WTC11 (cell line): ENCODE measurements around the gene ANXA6. TPM values are rescaled to one million over a fixed set of nuclear protein-coding genes. Genes with fewer than 3 reads are reported as not detected.

Experiments used
- ATAC-seq: fragments of 200-7000 bp; cut with Tn5 transposase; 2 replicates; pipeline ENCODE4 v1.10.0; 2021; ENCODE audit warnings: mild to moderate bottlenecking, moderate library complexity
- CTCF ChIA-PET: fragments of 300-600 bp; sonication (Branson Sonifier 250); formaldehyde crosslinking; loops from one replicate; lab custom pipeline; 2021; ENCODE audit warnings: antibody characterized with exemption; lab: Charles Lee
- POLR2A ChIA-PET: fragments of 350-600 bp; sonication (Branson Sonifier 250); formaldehyde crosslinking; loops from one replicate; lab custom pipeline; 2021; ENCODE audit warnings: antibody characterized with exemption; lab: Charles Lee
- DNase-seq: peaks from one replicate; pipeline ENCODE4 v3.0.0; 2021; ENCODE audit warnings: low spot score
- H3K27ac Mint-ChIP-seq: 2 replicates; pipeline ENCODE4 v1.8.0; 2021; ENCODE audit warnings: mixed read lengths
- H3K27me3 Mint-ChIP-seq: 2 replicates; pipeline ENCODE4 v1.8.0; 2021; ENCODE audit warnings: low read depth, mild to moderate bottlenecking, moderate library complexity, mixed read lengths
- H3K36me3 Mint-ChIP-seq: 2 replicates; pipeline ENCODE4 v1.8.0; 2021; ENCODE audit warnings: mixed read lengths
- H3K4me1 Mint-ChIP-seq: 2 replicates; pipeline ENCODE4 v1.8.0; 2022; ENCODE audit warnings: mixed read lengths
- H3K4me3 Mint-ChIP-seq: 2 replicates; pipeline ENCODE4 v1.8.0; 2021; ENCODE audit warnings: mild to moderate bottlenecking, moderate library complexity, mixed read lengths
- H3K9me3 Mint-ChIP-seq: 2 replicates; pipeline ENCODE4 v1.8.0; 2021; ENCODE audit warnings: mixed read lengths
- ATF1 ChIP-seq: sonication (generic); formaldehyde crosslinking; IDR thresholded peaks from 2 replicates; pipeline ENCODE4 v1.8.1; 2023; ENCODE audit warnings: mild to moderate bottlenecking, moderate library complexity, missing genetic modification reagents
- ATF2 ChIP-seq: sonication (generic); formaldehyde crosslinking; IDR thresholded peaks from 2 replicates; pipeline ENCODE4 v1.8.1; 2022; ENCODE audit warnings: low read depth, missing genetic modification reagents, borderline replicate concordance
- E2F4 ChIP-seq: sonication (generic); formaldehyde crosslinking; IDR thresholded peaks from 2 replicates; pipeline ENCODE4 v1.8.1; 2022; ENCODE audit warnings: low read depth, mild to moderate bottlenecking, moderate library complexity, missing genetic modification reagents, borderline replicate concordance
- FOXK1 ChIP-seq: sonication (generic); formaldehyde crosslinking; IDR thresholded peaks from 2 replicates; pipeline ENCODE4 v1.8.0; 2022; ENCODE audit warnings: mild to moderate bottlenecking, moderate library complexity, missing genetic modification reagents
- FOXP1 ChIP-seq: sonication (generic); formaldehyde crosslinking; IDR thresholded peaks from 2 replicates; pipeline ENCODE4 v1.8.0; 2022; ENCODE audit warnings: missing genetic modification reagents, mild to moderate bottlenecking, moderate library complexity, borderline replicate concordance
- HMGXB4 ChIP-seq: sonication (generic); formaldehyde crosslinking; IDR thresholded peaks from 2 replicates; pipeline ENCODE4 v1.8.1; 2023; ENCODE audit warnings: mild to moderate bottlenecking, moderate library complexity, missing genetic modification reagents
- JUN ChIP-seq: sonication (generic); formaldehyde crosslinking; IDR thresholded peaks from 2 replicates; pipeline ENCODE4 v1.8.0; 2023; ENCODE audit warnings: mild to moderate bottlenecking, missing genetic modification reagents
- KAT7 ChIP-seq: sonication (generic); formaldehyde crosslinking; IDR thresholded peaks from 2 replicates; pipeline ENCODE4 v1.8.1; 2023; ENCODE audit warnings: missing genetic modification reagents, mild to moderate bottlenecking, borderline replicate concordance
- MXD4 ChIP-seq: fragments of 250-450 bp; sonication (Bioruptor Pico); IDR thresholded peaks from 2 replicates; pipeline ENCODE4 v1.8.0; 2021; ENCODE audit warnings: mild to moderate bottlenecking, moderate library complexity, borderline replicate concordance
- MYBL2 ChIP-seq: sonication (generic); formaldehyde crosslinking; IDR thresholded peaks from 2 replicates; pipeline ENCODE4 v1.8.1; 2023; ENCODE audit warnings: mild to moderate bottlenecking, moderate library complexity, missing genetic modification reagents
- NFYB ChIP-seq: sonication (generic); formaldehyde crosslinking; conservative IDR thresholded peaks from 2 replicates; pipeline ENCODE4 v1.8.0; 2022; ENCODE audit warnings: low read depth, missing genetic modification reagents
- OVOL2 ChIP-seq: fragments of 250-450 bp; sonication (Bioruptor Pico); IDR thresholded peaks from 2 replicates; pipeline ENCODE4 v1.9.0; 2021; ENCODE audit warnings: mild to moderate bottlenecking, borderline replicate concordance
- PRDM15 ChIP-seq: sonication (generic); formaldehyde crosslinking; IDR thresholded peaks from 2 replicates; pipeline ENCODE4 v1.8.0; 2022; ENCODE audit warnings: missing genetic modification reagents
- RORB ChIP-seq: fragments of 250-450 bp; sonication (Bioruptor Pico); IDR thresholded peaks from 2 replicates; pipeline ENCODE4 v1.9.0; 2021; ENCODE audit warnings: mild to moderate bottlenecking
- SMAD3 ChIP-seq: sonication (generic); formaldehyde crosslinking; IDR thresholded peaks from 2 replicates; pipeline ENCODE4 v1.8.0; 2022; ENCODE audit warnings: missing genetic modification reagents, mild to moderate bottlenecking, borderline replicate concordance
- STAT6 ChIP-seq: sonication (generic); formaldehyde crosslinking; conservative IDR thresholded peaks from 2 replicates; pipeline ENCODE4 v1.8.1; 2023; ENCODE audit warnings: mild to moderate bottlenecking, low read depth, missing genetic modification reagents, moderate library complexity
- ZNF121 ChIP-seq: sonication (generic); formaldehyde crosslinking; IDR thresholded peaks from 2 replicates; pipeline ENCODE4 v1.8.0; 2023; ENCODE audit warnings: missing genetic modification reagents
- ZNF425 ChIP-seq: fragments of 250-450 bp; sonication (Bioruptor Pico); conservative IDR thresholded peaks from 2 replicates; pipeline ENCODE4 v1.9.0; 2021; ENCODE audit warnings: mild to moderate bottlenecking
- ZNF512 ChIP-seq: sonication (generic); formaldehyde crosslinking; IDR thresholded peaks from 2 replicates; pipeline ENCODE4 v1.8.1; 2022; ENCODE audit warnings: missing genetic modification reagents, borderline replicate concordance
- ZNF671 ChIP-seq: fragments of 250-450 bp; sonication (Bioruptor Pico); IDR thresholded peaks from 2 replicates; pipeline ENCODE4 v1.8.0; 2021; ENCODE audit warnings: mild to moderate bottlenecking
- total RNA-seq: library from RNA; stranded (reverse); gene quantifications from 3 replicates; pipeline ENCODE4 v1.2.3, GENCODE V29; 2021

ANXA6 gene
- total RNA-seq, 1 experiment from 2014 or later = 92.8 TPM

- H3K36me3 Mint-ChIP-seq = peaks cover 2% of the 10 kb centered on the region; the same call in 1 of the 2 replicates
- no peaks in the 10 kb centered on the region for H3K27me3 Mint-ChIP-seq
- no peaks in the 10 kb centered on the region for H3K9me3 Mint-ChIP-seq
- TF ChIP-seq MXD4 = no peak
- TF ChIP-seq ZNF512 (CRISPR knock-in tag) = no peak
- no peak for TF ChIP-seq SMAD3 (CRISPR knock-in tag)
- TF ChIP-seq ZNF671 (CRISPR knock-in tag) = no peak
- no peak for TF ChIP-seq OVOL2 (CRISPR knock-in tag)
- CTCF ChIA-PET = no interaction called here
- no peak overlapping the region for H3K27ac Mint-ChIP-seq
- peaks cover 25% of the 10 kb centered on the region for H3K4me1 Mint-ChIP-seq
- no peak for DNase-seq
- no peak overlapping the region for H3K4me3 Mint-ChIP-seq
- POLR2A ChIA-PET = no interaction called here
- ATAC-seq = no peak
Measured at GRCh38 chr5:151186538-151186937, 29.0 kb upstream of the ANXA6 start.

GRCh38 chr5:151186052-151186451, 28.5 kb upstream of the ANXA6 start:
- Mint-ChIP-seq H3K27ac (no peak overlapping the region), H3K4me1 (peaks cover 21% of the 10 kb centered on the region), H3K9me3 (no peaks in the 10 kb centered on the region), H3K27me3 (peaks cover 1% of the 10 kb centered on the region; the same call in 1 of the 2 replicates), H3K36me3 (peaks cover 2% of the 10 kb centered on the region; the same call in 1 of the 2 replicates), H3K4me3 (no peak overlapping the region)
- ChIA-PET CTCF (no interaction called here), POLR2A (no interaction called here)
- ATAC-seq (peak; percentile 55), DNase-seq (no peak)
- TF ChIP-seq STAT6 (CRISPR knock-in tag) (no peak), E2F4 (CRISPR knock-in tag) (no peak), NFYB (no peak), ZNF425 (no peak), HMGXB4 (CRISPR knock-in tag) (no peak), RORB (CRISPR knock-in tag) (no peak), FOXK1 (CRISPR knock-in tag) (no peak), ATF1 (no peak), KAT7 (no peak), ZNF121 (CRISPR knock-in tag) (no peak), ATF2 (CRISPR knock-in tag) (no peak), FOXP1 (CRISPR knock-in tag) (no peak), PRDM15 (CRISPR knock-in tag) (no peak), MYBL2 (CRISPR knock-in tag) (no peak), JUN (no peak)
